GM21447 (cell line): ENCODE results near the gene ATP2B2.
"Not testable (repeated sequence)": the region's sequence is repeated elsewhere in the genome, so short reads cannot be mapped to it uniquely, and the experiment has no call there.

ENCODE experiments used
- ATAC-seq: cut with Tn5 transposase; IDR thresholded peaks from one replicate; pipeline ENCODE4 v1.9.1; 2021; ENCODE audit not compliant: unreplicated experiment

The ATP2B2 gene

GRCh38 chr3:10387881-10388609 is 117.3 kb downstream of the ATP2B2 start:
- no peak for ATAC-seq

- ATAC-seq, result no peak
These were observed 119.3 kb downstream of the ATP2B2 start for GRCh38 chr3:10386121-10386520.

GRCh38 chr3:10384541-10385360 is 120.6 kb downstream of the ATP2B2 start:
- ATAC-seq, result no peak

DNA sequence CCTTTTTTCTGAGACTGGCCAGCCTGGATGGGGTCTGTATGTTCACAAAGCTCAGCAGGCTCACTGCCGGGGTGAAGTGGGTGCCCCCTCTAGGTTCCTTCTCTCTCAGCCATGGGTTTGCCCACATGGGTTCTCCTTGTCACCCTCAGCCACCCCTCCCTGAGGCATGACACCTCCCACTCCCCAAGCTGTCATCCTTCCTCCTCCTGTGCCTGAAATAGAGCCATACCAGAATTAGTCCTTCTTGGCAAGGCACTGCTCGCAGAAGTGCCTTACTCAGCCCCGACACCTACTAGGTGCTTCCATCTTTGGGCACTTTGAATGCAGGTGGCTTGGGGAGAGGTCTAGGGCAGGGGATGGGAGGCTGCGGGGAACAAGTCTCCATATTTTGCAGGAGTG is 121.5 kb downstream of the ATP2B2 start:
- no peak for ATAC-seq

- ATAC-seq, result no peak
These were observed 122.2 kb downstream of the ATP2B2 start for GRCh38 chr3:10382892-10383849.

DNA sequence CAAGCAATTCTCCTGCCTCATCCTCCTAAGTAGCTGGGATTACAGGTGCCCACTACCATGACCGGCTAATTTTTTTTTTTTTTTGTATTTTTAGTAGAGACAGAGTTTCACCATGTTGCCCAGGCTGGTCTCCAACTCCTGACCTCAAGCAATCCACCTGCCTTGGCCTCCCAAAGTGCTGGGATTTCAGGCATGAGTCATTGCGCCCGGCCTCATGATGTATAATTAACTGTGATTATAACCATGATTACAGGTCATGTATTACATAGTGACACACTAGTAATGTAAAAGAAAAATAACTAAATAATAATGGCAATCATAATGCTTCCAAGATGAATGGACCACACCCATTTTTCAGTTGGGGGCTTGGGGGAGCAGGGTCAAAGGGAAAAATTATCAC is 122.9 kb downstream of the ATP2B2 start:
- ATAC-seq, result not testable (repeated sequence)

GRCh38 chr3:10381336-10381735 is 124.0 kb downstream of the ATP2B2 start:
- ATAC-seq, result no peak

GRCh38 chr3:10380906-10381305 is 124.5 kb downstream of the ATP2B2 start:
- no peak for ATAC-seq

DNA sequence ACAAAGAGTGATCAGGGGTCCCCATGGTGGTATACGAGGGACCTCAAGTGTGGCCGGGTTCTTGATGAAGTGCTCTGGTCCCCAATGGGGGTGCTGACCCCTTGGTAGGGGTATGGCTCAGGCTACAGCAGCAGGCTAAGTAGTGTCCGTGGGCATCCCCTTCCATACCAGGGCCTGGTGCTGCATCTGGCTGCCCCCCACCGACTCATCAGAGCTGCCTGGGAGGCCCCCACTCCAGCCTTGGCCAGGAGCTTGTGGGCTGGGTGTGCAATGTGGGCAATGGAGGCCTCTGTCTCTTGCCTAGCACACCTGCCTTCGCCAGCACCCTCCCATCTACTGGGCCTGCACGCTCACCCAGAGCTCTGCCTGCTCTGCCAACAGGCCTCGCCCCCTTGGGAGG is 125.4 kb downstream of the ATP2B2 start:
- ATAC-seq, result no peak

GRCh38 chr3:10379161-10379560 is 126.2 kb downstream of the ATP2B2 start:
- ATAC-seq, result no peak

- no peak for ATAC-seq
These were observed 126.6 kb downstream of the ATP2B2 start for GRCh38 chr3:10378742-10379141.

GRCh38 chr3:10378246-10378645 is 127.1 kb downstream of the ATP2B2 start:
- ATAC-seq, result no peak

DNA sequence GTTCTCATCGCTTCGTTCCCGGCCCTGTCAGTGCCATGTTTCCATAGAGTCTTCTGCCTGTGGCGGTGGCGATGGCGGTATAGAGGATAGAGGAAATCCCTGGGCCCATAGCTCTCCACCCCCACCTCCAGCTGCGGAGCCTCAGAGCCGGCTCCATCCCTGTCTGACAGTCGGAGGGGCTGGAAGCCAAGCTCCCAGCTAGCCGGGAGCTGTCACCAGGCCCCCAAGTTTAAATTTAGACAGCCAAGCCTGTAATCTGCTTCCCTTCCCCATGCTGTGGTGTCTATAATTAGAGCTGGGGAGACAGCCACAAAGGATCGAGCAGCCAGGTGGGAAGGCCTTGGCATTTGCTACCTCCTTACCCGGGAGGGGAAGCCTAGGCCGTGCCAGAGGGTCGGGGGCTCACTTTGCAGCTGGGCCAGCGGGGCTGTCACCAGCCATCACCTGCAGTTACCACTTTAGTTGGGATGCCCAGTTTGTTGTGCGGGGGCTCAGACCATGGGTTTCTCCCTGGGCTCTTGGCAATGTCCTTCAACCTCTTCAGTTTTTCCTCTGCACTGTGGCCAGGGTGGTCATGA is 128.1 kb downstream of the ATP2B2 start:
- ATAC-seq, result no peak

DNA sequence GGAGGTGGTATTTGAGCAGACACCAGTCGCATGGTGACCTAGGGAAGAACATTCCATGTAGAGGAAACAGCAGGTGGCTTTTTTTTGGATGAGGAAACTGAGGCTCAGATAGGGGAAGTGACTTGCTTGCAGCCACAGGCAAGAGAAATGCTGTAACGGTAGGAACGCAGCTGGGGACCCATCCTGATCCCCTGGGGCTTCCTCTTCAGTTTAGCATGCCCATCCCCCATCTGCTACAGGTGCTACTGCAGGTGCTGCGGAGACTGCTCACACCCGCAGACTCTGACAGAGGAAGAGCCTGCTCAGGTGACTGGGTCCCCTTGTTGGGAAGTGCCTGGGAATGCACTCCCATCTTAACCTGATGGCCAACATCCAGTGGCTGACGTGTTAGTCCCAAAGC is 129.0 kb downstream of the ATP2B2 start:
- no peak for ATAC-seq

GRCh38 chr3:10375296-10376053 is 129.9 kb downstream of the ATP2B2 start:
- no peak for ATAC-seq

DNA sequence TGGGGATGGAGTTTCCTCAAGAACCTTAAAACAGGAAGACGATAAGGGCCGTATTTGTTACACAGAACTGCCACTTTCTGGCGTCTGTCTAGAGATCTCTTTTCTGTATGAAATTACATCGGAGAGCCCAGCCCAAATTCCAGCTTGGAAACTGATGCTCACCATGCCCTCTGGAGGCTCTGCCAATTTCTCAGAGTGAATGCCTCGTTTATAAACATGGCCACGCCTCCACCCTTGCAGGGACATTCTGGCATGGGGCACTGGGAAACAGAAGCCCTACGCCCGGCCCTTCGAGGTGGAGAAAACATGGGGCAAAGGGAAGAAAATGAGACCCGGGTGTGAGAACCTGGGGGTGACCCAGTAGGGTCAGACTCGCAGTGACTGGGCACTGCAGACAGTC is 131.1 kb downstream of the ATP2B2 start:
- no peak for ATAC-seq

DNA sequence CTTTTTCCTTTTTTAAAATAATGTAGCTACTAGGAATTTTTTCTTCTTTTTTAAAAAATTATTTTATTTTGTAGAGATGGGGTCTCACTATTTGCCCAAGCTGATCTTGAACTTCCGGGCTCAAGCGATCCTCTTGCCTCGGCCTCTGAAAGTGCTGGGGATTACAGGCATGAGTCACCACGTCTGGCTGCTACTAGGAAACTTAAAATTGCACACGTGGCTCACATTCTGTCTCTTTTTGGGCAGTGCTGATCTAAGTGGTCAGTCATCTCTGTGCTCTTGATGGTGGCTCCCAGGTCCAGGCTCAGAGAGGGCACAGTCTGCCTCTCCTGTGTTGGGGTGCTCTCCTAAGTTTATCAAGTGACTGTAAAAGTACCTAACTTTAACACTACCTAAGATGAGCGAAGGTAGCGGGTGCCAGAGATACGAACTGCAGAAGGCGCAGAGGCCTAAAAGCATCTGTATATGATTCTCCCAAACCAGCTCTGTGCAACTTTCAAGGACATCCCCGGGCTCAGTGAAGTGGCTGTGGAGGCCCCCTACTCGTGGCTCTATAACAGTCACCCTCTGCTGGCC is 131.6 kb downstream of the ATP2B2 start:
- ATAC-seq, result no peak

DNA sequence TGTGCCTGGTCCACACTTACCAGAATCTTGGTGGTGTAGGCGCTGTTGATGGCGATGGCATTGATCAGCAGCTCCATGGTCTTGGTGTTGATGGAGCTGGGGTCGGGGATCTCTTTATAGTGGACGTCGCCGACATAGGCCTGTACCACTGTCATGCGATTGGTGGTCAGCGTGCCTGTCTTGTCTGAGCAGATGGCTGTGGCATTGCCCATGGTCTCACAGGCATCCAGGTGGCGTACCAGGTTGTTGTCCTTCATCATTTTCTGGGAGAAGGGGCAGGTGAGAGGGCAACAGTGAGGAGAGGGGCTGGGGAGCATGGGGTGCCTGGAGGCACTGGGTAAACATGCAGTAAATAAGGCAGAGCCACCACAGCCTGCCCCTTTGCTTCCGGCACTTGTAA is 133.6 kb downstream of the ATP2B2 start:
- ATAC-seq, result no peak

GRCh38 chr3:10371167-10371566 is 134.2 kb downstream of the ATP2B2 start:
- ATAC-seq, result no peak

- no peak for ATAC-seq
These were observed 135.0 kb downstream of the ATP2B2 start for GRCh38 chr3:10370429-10370828.
